HepG2 (cell line): ENCODE results near the gene RBM23. TPM values are rescaled to one million over a fixed set of nuclear protein-coding genes. Genes with fewer than 3 reads are reported as not detected.
A peak's percentile ranks its signal among the peaks of the same experiment; 100 is the strongest.

Source experiments
- AHDC1 ChIP-seq: sonication (generic); formaldehyde crosslinking; IDR thresholded peaks from 2 replicates; pipeline ENCODE4 v1.5.1; 2020; ENCODE audit warnings: mild to moderate bottlenecking, missing genetic modification reagents, borderline replicate concordance
- ARHGAP35 ChIP-seq: sonication (generic); formaldehyde crosslinking; IDR thresholded peaks from 2 replicates; pipeline ENCODE4 v1.9.0; 2022; ENCODE audit warnings: mild to moderate bottlenecking, inconsistent platforms, moderate library complexity, missing genetic modification reagents, borderline replicate concordance
- E2F1 ChIP-seq: sonication (generic); formaldehyde crosslinking; IDR thresholded peaks from 2 replicates; pipeline ENCODE4 v1.5.0; 2020; ENCODE audit warnings: missing genetic modification reagents
- EEA1 ChIP-seq: sonication (generic); formaldehyde crosslinking; IDR thresholded peaks from 2 replicates; pipeline ENCODE4 v1.5.1; 2020; ENCODE audit warnings: mild to moderate bottlenecking, missing genetic modification reagents, borderline replicate concordance
- FUBP1 ChIP-seq: sonication (generic); formaldehyde crosslinking; IDR thresholded peaks from 2 replicates; pipeline ENCODE4 v1.5.1; 2020; ENCODE audit warnings: missing genetic modification reagents, mild to moderate bottlenecking, borderline replicate concordance
- HES4 ChIP-seq: sonication (generic); formaldehyde crosslinking; IDR thresholded peaks from 2 replicates; pipeline ENCODE4 v1.9.0; 2021; ENCODE audit warnings: mild to moderate bottlenecking, missing genetic modification reagents, borderline replicate concordance
- ISX ChIP-seq: sonication (generic); formaldehyde crosslinking; conservative IDR thresholded peaks from 2 replicates; pipeline ENCODE4 v1.5.0; 2020; ENCODE audit warnings: missing genetic modification reagents
- NR2C2 ChIP-seq: sonication (generic); formaldehyde crosslinking; IDR thresholded peaks from 2 replicates; pipeline ENCODE4 v1.4.0; 2020; ENCODE audit warnings: missing genetic modification reagents, mild to moderate bottlenecking, moderate library complexity, borderline replicate concordance
- ZBTB21 ChIP-seq: sonication (generic); formaldehyde crosslinking; IDR thresholded peaks from 2 replicates; pipeline ENCODE4 v1.4.0; 2020; ENCODE audit warnings: missing genetic modification reagents
- ZBTB44 ChIP-seq: sonication (generic); formaldehyde crosslinking; IDR thresholded peaks from 2 replicates; pipeline ENCODE4 v1.4.0; 2020; ENCODE audit warnings: missing genetic modification reagents
- ZC3H13 ChIP-seq: sonication (generic); formaldehyde crosslinking; IDR thresholded peaks from 2 replicates; pipeline ENCODE4 v1.8.1; 2023; ENCODE audit warnings: mild to moderate bottlenecking, missing genetic modification reagents, moderate library complexity
- ZNF275 ChIP-seq: sonication (generic); formaldehyde crosslinking; IDR thresholded peaks from 2 replicates; pipeline ENCODE4 v1.8.0; 2022; ENCODE audit warnings: missing genetic modification reagents, mild to moderate bottlenecking, inconsistent platforms, borderline replicate concordance
- ZNF546 ChIP-seq: sonication (generic); formaldehyde crosslinking; conservative IDR thresholded peaks from 2 replicates; pipeline ENCODE4 v1.8.1; 2023; ENCODE audit warnings: mild to moderate bottlenecking, missing genetic modification reagents
- polyA plus RNA-seq, 8 experiments: library from polyadenylated mRNA; depleted of rRNA in 3 of 8; stranded (reverse) in 7 of 8; unstranded in 1 of 8; fragments of >200 nt; fragmentation: Illumina TruSeq in 4 of 8; extraction: Trizol in 4 of 8; gene quantifications; 2 replicates each; pipeline versions ENCODE4 v1.2.1 to v1.2.3, GENCODE V29; 2011 to 2016; ENCODE audit warnings: low read depth in 4 of 8, missing spikeins in 1 of 8, mixed read lengths in 1 of 8; ENCODE audit not compliant: insufficient read depth in 1 of 8
- total RNA-seq, 5 experiments: library from RNA; depleted of rRNA; stranded (reverse); fragments of >200 nt; fragmentation: Illumina TruSeq; extraction: Trizol; gene quantifications; 2 replicates each; pipeline ENCODE4 v1.2.3, GENCODE V29; 2016; ENCODE audit warnings: low read depth in 1 of 5

RBM23 gene
- total and polyA plus RNA-seq, 2 of the 13 experiments (the other 11 are each of a cell fraction or from before 2014, with no cell fraction given), result 1.5 to 2.1 TPM

GRCh38 chr14:22872033-22872832 lies 46.7 kb downstream of the RBM23 start (continued):
- TF ChIP-seq FUBP1 (CRISPR knock-in tag) (no peak; the same call in 1 of the 2 replicates), ISX (CRISPR knock-in tag) (no peak; the same call in 1 of the 2 replicates), NR2C2 (CRISPR knock-in tag) (0 out of 2 replicates have a peak, but pooled peaks have one; percentile 15), ZC3H13 (CRISPR knock-in tag) (no peak), ARHGAP35 (CRISPR knock-in tag) (no peak), ZNF546 (CRISPR knock-in tag) (peak; percentile 5; the same call in 1 of the 2 replicates), ZBTB44 (CRISPR knock-in tag) (0 out of 2 replicates have a peak, but pooled peaks have one; percentile 3), AHDC1 (CRISPR knock-in tag) (no peak), E2F1 (CRISPR knock-in tag) (0 out of 2 replicates have a peak, but pooled peaks have one; percentile 43), ZBTB21 (CRISPR knock-in tag) (no peak), ZNF275 (CRISPR knock-in tag) (no peak), HES4 (CRISPR knock-in tag) (peak; percentile 52; the same call in 1 of the 2 replicates), EEA1 (CRISPR knock-in tag) (0 out of 2 replicates have a peak, but pooled peaks have one; percentile 3)
